Pancreas (tissue), 10 donors: ENCODE results near the gene ZNF334. TPM values are rescaled to one million over a fixed set of nuclear protein-coding genes. Genes with fewer than 3 reads are reported as not detected.
A peak's percentile ranks its signal among the peaks of the same experiment; 100 is the strongest.

Experiments used
- ATAC-seq, 4 donors: fragments of 200-7000 bp; cut with Tn5 transposase; one replicate each; pipeline versions ENCODE4 v1.8.0 to v1.9.1; 2020; ENCODE audit warnings: mild to moderate bottlenecking in 4 of 4, moderate library complexity in 4 of 4
- DNase-seq, 6 donors: peaks; one replicate each; pipeline ENCODE4 v3.0.0-alpha.2; 2020
- FAIRE-seq: peaks from 2 replicates; lab custom pipeline; 2012; peaks lifted over from hg19 to GRCh38; lab: Jason Lieb, UNC
- H3K27ac ChIP-seq, 4 donors: fragments of 200-600 bp; sonication (generic); 1 replicate in 3 of 4; 2 replicates in 1 of 4; pipeline versions ENCODE4 v1.5.0 to v1.8.0; 2020
- H3K27me3 ChIP-seq, 4 donors: fragments of 200-600 bp; one replicate each; pipeline ENCODE4 v1.8.0; 2021
- H3K36me3 ChIP-seq, 3 donors: fragments of 200-600 bp; sonication (generic) in 1 of 3; one replicate each; pipeline versions ENCODE4 v1.5.0 to v1.8.0; 2020 to 2021
- H3K4me1 ChIP-seq, 3 donors: fragments of 200-600 bp; one replicate each; pipeline ENCODE4 v1.8.0; 2021
- H3K4me3 ChIP-seq, 4 donors: fragments of 200-600 bp; sonication (generic) in 2 of 4; one replicate each; pipeline versions ENCODE4 v1.5.0 to v1.8.0; 2020 to 2021
- H3K9me3 ChIP-seq, 4 donors: fragments of 200-600 bp; one replicate each; pipeline ENCODE4 v1.8.0; 2021
- WGBS, 2 donors: extraction: QIAGEN DNeasy Blood & Tissue Kit; methylation state at CpG; one replicate each; pipeline ENCODE4 v1.1.7; 2013; 5-methylcytosine and 5-hydroxymethylcytosine counted together
- intact Hi-C, 3 donors: fragments of 100-400 bp; cut with DNase I; formaldehyde crosslinking; loops; one replicate each; pipeline versions ENCODE4 v1.11.1 to v1.14.2; 2022
- polyA plus RNA-seq, 2 donors: library from polyadenylated mRNA; stranded (reverse); fragments of 200-250 nt; gene quantifications; one replicate each; pipeline ENCODE4 v1.2.3, GENCODE V29; 2013
- total RNA-seq, 6 donors: library from RNA; stranded (reverse); fragmentation: NEBNext Ultra II Directional in 4 of 6; extraction: Animal tissue kit (Norgen Biotek cat#: 25700) in 4 of 6; gene quantifications; one replicate each; pipeline versions ENCODE4 v1.2.1 to v1.2.4, GENCODE V29; 2021 to 2023
- TF ChIP-seq, protein P1 (sequence below), 4 donors: fragments of 200-600 bp; sonication (generic) in 3 of 4; IDR thresholded peaks; one replicate each; pipeline versions ENCODE4 v1.5.0 to v1.8.0; 2021; ENCODE audit warnings: antibody characterized with exemption in 4 of 4
- donor health status: healthy with polysubstance abuse.
- donor health status: DM: no; HTN: no; CAD: no; lungs with moderate emphysema.
- donor health status: DM: no; HTN: no; CAD: no.
- donor health status: control.
- donor health status: control.
- donor health status: Bipolar disorder and iron deficiency.
- donor health status: DM: yes; HTN: yes; CAD: no.
- donor health status: DM: no; HTN: no; CAD: no.
- donor health status: DM: no; HTN: no; CAD: no.
- donor health status: DM: yes; HTN: yes; CAD: no.

Gene ZNF334
- total and polyA plus RNA-seq, 8 donors = 2.6 to 11.6 (median 4.3) TPM

GRCh38 chr20:46523108-46523507 is 9.7 kb upstream of the ZNF334 start:
- Histone ChIP-seq H3K27me3 (no peaks in the 10 kb centered on the region), H3K4me3 (no peak overlapping the region), H3K36me3 (no peaks in the 10 kb centered on the region), H3K9me3 (no peaks in the 10 kb centered on the region), H3K27ac (no peak overlapping the region), H3K4me1 (no peaks in the 10 kb centered on the region)
- 35 to 44% methylated on average over 5 of the region's 5 CpGs for WGBS, 2 donors
- ATAC-seq = no peak
- intact Hi-C loops = no loop called here
- DNase-seq = no peak
- no peak for FAIRE-seq
- TF ChIP-seq, protein P1, sequence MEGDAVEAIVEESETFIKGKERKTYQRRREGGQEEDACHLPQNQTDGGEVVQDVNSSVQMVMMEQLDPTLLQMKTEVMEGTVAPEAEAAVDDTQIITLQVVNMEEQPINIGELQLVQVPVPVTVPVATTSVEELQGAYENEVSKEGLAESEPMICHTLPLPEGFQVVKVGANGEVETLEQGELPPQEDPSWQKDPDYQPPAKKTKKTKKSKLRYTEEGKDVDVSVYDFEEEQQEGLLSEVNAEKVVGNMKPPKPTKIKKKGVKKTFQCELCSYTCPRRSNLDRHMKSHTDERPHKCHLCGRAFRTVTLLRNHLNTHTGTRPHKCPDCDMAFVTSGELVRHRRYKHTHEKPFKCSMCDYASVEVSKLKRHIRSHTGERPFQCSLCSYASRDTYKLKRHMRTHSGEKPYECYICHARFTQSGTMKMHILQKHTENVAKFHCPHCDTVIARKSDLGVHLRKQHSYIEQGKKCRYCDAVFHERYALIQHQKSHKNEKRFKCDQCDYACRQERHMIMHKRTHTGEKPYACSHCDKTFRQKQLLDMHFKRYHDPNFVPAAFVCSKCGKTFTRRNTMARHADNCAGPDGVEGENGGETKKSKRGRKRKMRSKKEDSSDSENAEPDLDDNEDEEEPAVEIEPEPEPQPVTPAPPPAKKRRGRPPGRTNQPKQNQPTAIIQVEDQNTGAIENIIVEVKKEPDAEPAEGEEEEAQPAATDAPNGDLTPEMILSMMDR (IDR thresholded peaks at IDR 0.05) = no peak

- DNase-seq (peak; percentile 18 to 58 (median 42)), FAIRE-seq (no peak), ATAC-seq (peak; percentile 56 to 97 (median 93))
- Histone ChIP-seq H3K9me3 (no peaks in the 10 kb centered on the region), H3K27me3 (no peaks in the 10 kb centered on the region), H3K36me3 (no peaks in the 10 kb centered on the region), H3K27ac (no peak overlapping the region), H3K4me1 (no peaks in the 10 kb centered on the region), H3K4me3 (no peak overlapping the region)
- TF ChIP-seq, protein P1 (IDR thresholded peaks at IDR 0.05) = peak; percentile 11 to 45 (median 40)
- 32 to 33% methylated on average over 4 of the region's 4 CpGs for WGBS, 2 donors
- intact Hi-C loops = no loop called here
Observed at GRCh38 chr20:46520976-46521579, 7.7 kb upstream of the ZNF334 start.

- ATAC-seq = no peak
- TF ChIP-seq, protein P1 (IDR thresholded peaks at IDR 0.05) = no peak
- H3K27me3 ChIP-seq = no peaks in the 10 kb centered on the region
Observed at GRCh38 chr20:46520540-46520939, 7.2 kb upstream of the ZNF334 start.

GRCh38 chr20:46519471-46520068 is 6.2 kb upstream of the ZNF334 start:
- Histone ChIP-seq H3K9me3 (no peaks in the 10 kb centered on the region), H3K36me3 (no peaks in the 10 kb centered on the region), H3K27me3 (no peaks in the 10 kb centered on the region), H3K4me3 (no peak overlapping the region), H3K27ac (no peak overlapping the region), H3K4me1 (no peaks in the 10 kb centered on the region)
- WGBS, 2 donors = 64 to 69% methylated on average over 3 of the region's 3 CpGs
- no peak for ATAC-seq
- TF ChIP-seq, protein P1 (IDR thresholded peaks at IDR 0.05) = no peak
- intact Hi-C loops = no loop called here
- DNase-seq = no peak
- FAIRE-seq = no peak

More at GRCh38 chr20:46520540-46520939, 7.2 kb upstream of the ZNF334 start:
- FAIRE-seq = no peak
- H3K9me3 ChIP-seq = no peaks in the 10 kb centered on the region
- intact Hi-C loops = no loop called here
- WGBS, 2 donors = 73 to 81% methylated on average over 4 of the region's 4 CpGs
- no peak overlapping the region for H3K27ac ChIP-seq
- H3K36me3 ChIP-seq = no peaks in the 10 kb centered on the region
- no peaks in the 10 kb centered on the region for H3K4me1 ChIP-seq
- H3K4me3 ChIP-seq = no peak overlapping the region
- no peak for DNase-seq

DNA sequence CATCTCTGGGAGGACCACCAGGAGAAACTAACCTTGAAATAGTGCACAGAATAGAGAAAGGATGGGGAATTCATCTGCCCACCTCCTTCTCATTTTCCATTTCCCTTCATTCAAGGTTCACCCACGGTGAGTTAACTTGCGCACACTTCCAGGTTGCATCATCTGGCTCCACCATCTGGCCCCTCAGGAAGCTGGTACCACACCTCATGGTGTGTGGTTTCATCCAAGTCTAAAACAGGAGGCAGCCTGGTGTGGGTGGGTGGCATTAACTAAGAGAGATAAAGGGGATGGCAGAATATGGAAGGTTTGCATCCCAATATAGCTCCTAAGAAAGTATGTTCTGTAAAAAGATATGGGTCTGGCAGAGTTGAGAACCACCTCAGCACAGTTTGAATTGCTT is 3.8 kb downstream of the ZNF334 start:
- FAIRE-seq (no peak), ATAC-seq (no peak), DNase-seq (no peak)
- Histone ChIP-seq H3K9me3 (no peaks in the 10 kb centered on the region), H3K27ac (no peak overlapping the region), H3K36me3 (no peaks in the 10 kb centered on the region), H3K27me3 (no peaks in the 10 kb centered on the region), H3K4me3 (no peak overlapping the region), H3K4me1 (peaks cover 0 to 3% (median 0%) of the 10 kb centered on the region in 3 donors)
- TF ChIP-seq, protein P1 (IDR thresholded peaks at IDR 0.05) = no peak
- WGBS, 2 donors = 82 to 87% methylated on average over 2 of the region's 2 CpGs
- intact Hi-C loops = no loop called here
